H9 (cell line): ENCODE data around the gene OXCT1. TPM values are rescaled to one million over a fixed set of nuclear protein-coding genes. Genes with fewer than 3 reads are reported as not detected.

Experiments
- DNase-seq: peaks from one replicate; pipeline ENCODE4 v3.0.0-alpha.2; 2017
- H2AFZ ChIP-seq: one replicate; pipeline ENCODE4 v1.6.1; 2013; ENCODE audit warnings: mild to moderate bottlenecking, low read length, control low read depth, moderate library complexity
- H2AK5ac ChIP-seq: 2 replicates; pipeline ENCODE4 v1.6.1; 2013; ENCODE audit warnings: low read length, control low read depth, mixed read lengths; ENCODE audit not compliant: insufficient read length
- H2BK120ac ChIP-seq: one replicate; pipeline ENCODE4 v1.6.1; 2013; ENCODE audit warnings: low read depth, mild to moderate bottlenecking, low read length, control low read depth, inconsistent platforms; ENCODE audit not compliant: poor library complexity, severe bottlenecking
- H2BK12ac ChIP-seq: 2 replicates; pipeline ENCODE4 v1.6.1; 2013; ENCODE audit warnings: low read length, control low read depth, mixed read lengths, low read depth; ENCODE audit not compliant: insufficient read length
- H2BK15ac ChIP-seq: 2 replicates; pipeline ENCODE4 v1.6.1; 2013; ENCODE audit warnings: low read depth, low read length, control low read depth
- H2BK20ac ChIP-seq: one replicate; pipeline ENCODE4 v1.6.1; 2013; ENCODE audit warnings: low read depth, mild to moderate bottlenecking, low read length, control low read depth, inconsistent platforms; ENCODE audit not compliant: poor library complexity, severe bottlenecking
- H2BK5ac ChIP-seq: 2 replicates; pipeline ENCODE4 v1.6.1; 2013; ENCODE audit warnings: low read length, control low read depth, mixed read lengths; ENCODE audit not compliant: insufficient read length
- H3K14ac ChIP-seq: 2 replicates; pipeline ENCODE4 v1.6.1; 2013; ENCODE audit warnings: low read length, control low read depth; ENCODE audit not compliant: insufficient read depth
- H3K18ac ChIP-seq: 2 replicates; pipeline ENCODE4 v1.6.1; 2013; ENCODE audit warnings: low read depth, mild to moderate bottlenecking, mixed read lengths, low read length, control low read depth; ENCODE audit not compliant: insufficient read length
- H3K23ac ChIP-seq: 2 replicates; pipeline ENCODE4 v1.6.1; 2013; ENCODE audit warnings: low read length, control low read depth, mixed read lengths, low read depth; ENCODE audit not compliant: insufficient read length
- H3K23me2 ChIP-seq: 2 replicates; pipeline ENCODE4 v1.6.1; 2013; ENCODE audit warnings: low read depth, mild to moderate bottlenecking, mixed read lengths, low read length, control low read depth; ENCODE audit not compliant: insufficient read length, poor library complexity, severe bottlenecking
- H3K27ac ChIP-seq: 2 replicates; pipeline ENCODE4 v1.5.1; 2013; ENCODE audit warnings: low read length, control low read depth, mixed read lengths, low read depth; ENCODE audit not compliant: insufficient read length
- H3K27me3 ChIP-seq: 2 replicates; pipeline ENCODE4 v1.6.1; 2013; ENCODE audit warnings: low read length, control low read depth, inconsistent platforms; ENCODE audit not compliant: insufficient read depth
- H3K4ac ChIP-seq: 2 replicates; pipeline ENCODE4 v1.6.1; 2013; ENCODE audit warnings: low read depth, mild to moderate bottlenecking, control low read depth, inconsistent platforms, low read length, moderate library complexity
- H3K4me1 ChIP-seq: 2 replicates; pipeline ENCODE4 v1.6.1; 2013; ENCODE audit warnings: low read length, control low read depth, inconsistent platforms; ENCODE audit not compliant: insufficient read depth
- H3K4me2 ChIP-seq: 2 replicates; pipeline ENCODE4 v1.6.1; 2013; ENCODE audit warnings: low read length, control low read depth, mixed read lengths; ENCODE audit not compliant: insufficient read length, insufficient read depth
- H3K56ac ChIP-seq: 2 replicates; pipeline ENCODE4 v1.6.1; 2013; ENCODE audit warnings: low read depth, mild to moderate bottlenecking, mixed read lengths, low read length, control low read depth; ENCODE audit not compliant: insufficient read length
- H3K79me1 ChIP-seq: 2 replicates; pipeline ENCODE4 v1.6.1; 2013; ENCODE audit warnings: low read depth, mild to moderate bottlenecking, moderate library complexity, low read length, control low read depth, inconsistent platforms; ENCODE audit not compliant: insufficient read depth, poor library complexity, severe bottlenecking
- H3K79me2 ChIP-seq: 2 replicates; pipeline ENCODE4 v1.6.1; 2013; ENCODE audit warnings: low read length, control low read depth, inconsistent platforms; ENCODE audit not compliant: insufficient read depth
- H3K9ac ChIP-seq: 2 replicates; pipeline ENCODE4 v1.6.1; 2013; ENCODE audit warnings: low read length, control low read depth, mixed read lengths; ENCODE audit not compliant: insufficient read length; ENCODE audit errors: extremely low read depth
- H3K9me3 ChIP-seq: one replicate; pipeline ENCODE4 v1.6.1; 2013; ENCODE audit warnings: low read depth, low read length, inconsistent platforms; ENCODE audit not compliant: control insufficient read depth
- H3T11ph ChIP-seq: one replicate; pipeline ENCODE4 v1.6.1; 2013; ENCODE audit warnings: mild to moderate bottlenecking, low read length, control low read depth, inconsistent platforms
- H4K20me1 ChIP-seq: one replicate; pipeline ENCODE4 v1.6.1; 2013; ENCODE audit not compliant: control insufficient read depth, insufficient read length, insufficient read depth
- H4K5ac ChIP-seq: 2 replicates; pipeline ENCODE4 v1.6.1; 2013; ENCODE audit warnings: low read depth, mild to moderate bottlenecking, mixed read lengths, low read length, control low read depth; ENCODE audit not compliant: insufficient read length
- H4K8ac ChIP-seq: replicated peaks from 2 replicates; pipeline ENCODE4 v1.6.1; 2013; ENCODE audit warnings: low read length, control low read depth, mixed read lengths, low read depth; ENCODE audit not compliant: insufficient read length
- H4K91ac ChIP-seq: 2 replicates; pipeline ENCODE4 v1.6.1; 2013; ENCODE audit warnings: low read depth, mild to moderate bottlenecking, moderate library complexity, mixed read lengths, low read length, control low read depth; ENCODE audit not compliant: insufficient read length
- H3K27ac Mint-ChIP-seq, 3 experiments: 2 replicates in 2 of 3; 3 replicates in 1 of 3; pipeline ENCODE4 v1.8.0; 2020 to 2021; ENCODE audit warnings: mixed read lengths in 3 of 3, mild to moderate bottlenecking in 1 of 3, moderate library complexity in 1 of 3
- H3K27me3 Mint-ChIP-seq: 2 replicates; pipeline ENCODE4 v1.8.0; 2021; ENCODE audit warnings: low read depth, mild to moderate bottlenecking, moderate library complexity, mixed read lengths
- H3K36me3 Mint-ChIP-seq, 3 experiments: 2 replicates in 2 of 3; 3 replicates in 1 of 3; pipeline ENCODE4 v1.8.0; 2020 to 2021; ENCODE audit warnings: low read depth in 3 of 3, mixed read lengths in 3 of 3; ENCODE audit not compliant: insufficient read depth in 1 of 3
- H3K4me1 Mint-ChIP-seq, 2 experiments: 2 replicates each; pipeline ENCODE4 v1.8.0; 2020; ENCODE audit warnings: mixed read lengths in 2 of 2
- H3K4me3 Mint-ChIP-seq, 2 experiments: 2 replicates in 1 of 2; 3 replicates in 1 of 2; pipeline ENCODE4 v1.8.0; 2020 to 2021; ENCODE audit warnings: mild to moderate bottlenecking in 2 of 2, mixed read lengths in 2 of 2, moderate library complexity in 1 of 2
- H3K9me3 Mint-ChIP-seq, 2 experiments: 2 replicates in 1 of 2; 3 replicates in 1 of 2; pipeline ENCODE4 v1.8.0; 2020; ENCODE audit warnings: mild to moderate bottlenecking in 2 of 2, mixed read lengths in 2 of 2, moderate library complexity in 1 of 2
- WGBS: extraction: QIAGEN DNeasy Blood & Tissue Kit; methylation state at CpG from one replicate; pipeline ENCODE4 v1.1.7; 2013; ENCODE audit warnings: missing lambda C conversion rate, low lambda C conversion rate, mixed read lengths; ENCODE audit not compliant: insufficient read length; ENCODE audit errors: extremely low coverage; 5-methylcytosine and 5-hydroxymethylcytosine counted together
- total RNA-seq: library from RNA; stranded (reverse); gene quantifications from 2 replicates; pipeline ENCODE4 v1.2.1, GENCODE V29; 2021
- TF ChIP-seq, protein P1 (sequence below): fragments of 200-600 bp; sonication (generic); conservative IDR thresholded peaks from 3 replicates; pipeline ENCODE4 v1.8.0; 2021; ENCODE audit warnings: antibody characterized with exemption, mild to moderate bottlenecking

The OXCT1 gene
- total RNA-seq, 1 experiment from 2014 or later = 25.6 TPM

DNA sequence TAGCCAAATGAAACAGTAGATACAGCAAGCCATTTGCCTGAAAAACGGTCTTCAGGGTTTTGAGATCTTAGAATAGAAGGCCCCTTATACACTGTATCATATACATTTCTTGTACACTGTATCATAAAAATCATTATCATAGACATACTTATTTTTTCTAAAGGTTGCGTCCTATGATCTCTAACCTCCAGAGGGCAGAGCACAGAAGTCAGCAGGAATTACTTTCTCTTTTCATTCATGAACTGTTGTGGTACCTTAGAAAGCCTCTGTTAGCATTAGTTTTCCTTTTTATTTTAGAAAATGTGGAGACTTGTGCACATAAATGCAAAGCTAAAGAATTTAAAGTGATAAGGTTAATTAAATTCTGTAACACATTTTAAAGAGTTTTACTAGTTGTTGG is 115.4 kb downstream of the OXCT1 start:
- no peaks in the 10 kb centered on the region for H4K20me1 ChIP-seq
- H3K23me2 ChIP-seq = no peaks in the 10 kb centered on the region
- no peak overlapping the region for H2BK120ac ChIP-seq
- H4K8ac ChIP-seq = no peak overlapping the region
- no peak overlapping the region for H3T11ph ChIP-seq
- no peaks in the 10 kb centered on the region for H3K9me3 ChIP-seq
- no peaks in the 10 kb centered on the region for H3K79me2 ChIP-seq
- no peak overlapping the region for H4K5ac ChIP-seq
- no peak overlapping the region for H3K56ac ChIP-seq
- Mint-ChIP-seq H3K4me1 (peaks cover 9% of the 10 kb centered on the region in 2 experiments; a peak in 3 of 4 replicates), H3K4me3 (no peak overlapping the region), H3K9me3 (no peaks in the 10 kb centered on the region), H3K27ac (no peak overlapping the region), H3K27me3 (no peaks in the 10 kb centered on the region), H3K36me3 (peaks cover 0 to 2% (median 0%) of the 10 kb centered on the region in 3 experiments; a peak in 1 of 7 replicates)
- H2BK20ac ChIP-seq = no peak overlapping the region
- no peak overlapping the region for H3K4me2 ChIP-seq
- no peak overlapping the region for H3K27ac ChIP-seq
- no peak overlapping the region for H4K91ac ChIP-seq
- H2BK15ac ChIP-seq = no peak overlapping the region
- no peak overlapping the region for H3K18ac ChIP-seq
- DNase-seq = no peak
- no CpG with 5 or more reads among the region's 2 CpGs for WGBS
- no peak overlapping the region for H3K4ac ChIP-seq
- H2BK5ac ChIP-seq = no peak overlapping the region
- H2BK12ac ChIP-seq = no peak overlapping the region
- no peak overlapping the region for H3K14ac ChIP-seq
- no peak overlapping the region for H3K23ac ChIP-seq
- no peaks in the 10 kb centered on the region for H3K79me1 ChIP-seq
- no peaks in the 10 kb centered on the region for H3K27me3 ChIP-seq
- no peak overlapping the region for H2AK5ac ChIP-seq
- TF ChIP-seq, protein P1, sequence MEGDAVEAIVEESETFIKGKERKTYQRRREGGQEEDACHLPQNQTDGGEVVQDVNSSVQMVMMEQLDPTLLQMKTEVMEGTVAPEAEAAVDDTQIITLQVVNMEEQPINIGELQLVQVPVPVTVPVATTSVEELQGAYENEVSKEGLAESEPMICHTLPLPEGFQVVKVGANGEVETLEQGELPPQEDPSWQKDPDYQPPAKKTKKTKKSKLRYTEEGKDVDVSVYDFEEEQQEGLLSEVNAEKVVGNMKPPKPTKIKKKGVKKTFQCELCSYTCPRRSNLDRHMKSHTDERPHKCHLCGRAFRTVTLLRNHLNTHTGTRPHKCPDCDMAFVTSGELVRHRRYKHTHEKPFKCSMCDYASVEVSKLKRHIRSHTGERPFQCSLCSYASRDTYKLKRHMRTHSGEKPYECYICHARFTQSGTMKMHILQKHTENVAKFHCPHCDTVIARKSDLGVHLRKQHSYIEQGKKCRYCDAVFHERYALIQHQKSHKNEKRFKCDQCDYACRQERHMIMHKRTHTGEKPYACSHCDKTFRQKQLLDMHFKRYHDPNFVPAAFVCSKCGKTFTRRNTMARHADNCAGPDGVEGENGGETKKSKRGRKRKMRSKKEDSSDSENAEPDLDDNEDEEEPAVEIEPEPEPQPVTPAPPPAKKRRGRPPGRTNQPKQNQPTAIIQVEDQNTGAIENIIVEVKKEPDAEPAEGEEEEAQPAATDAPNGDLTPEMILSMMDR = peak; percentile 46
- no peak overlapping the region for H3K9ac ChIP-seq
- no peaks in the 10 kb centered on the region for H3K4me1 ChIP-seq
- H2AFZ ChIP-seq = no peak overlapping the region
